HL-60 (cell line): ENCODE data around the gene TMEFF1.

ENCODE experiments used
- GABPA ChIP-seq: IDR thresholded peaks from 2 replicates; pipeline ENCODE4 v1.6.1; 2012; ENCODE audit warnings: low read depth
- TF ChIP-seq, protein P1 (sequence below): IDR thresholded peaks from one replicate; pipeline ENCODE4 v1.5.1; 2011; ENCODE audit warnings: low read length, control low read depth, inconsistent platforms; ENCODE audit not compliant: insufficient read depth

DNA sequence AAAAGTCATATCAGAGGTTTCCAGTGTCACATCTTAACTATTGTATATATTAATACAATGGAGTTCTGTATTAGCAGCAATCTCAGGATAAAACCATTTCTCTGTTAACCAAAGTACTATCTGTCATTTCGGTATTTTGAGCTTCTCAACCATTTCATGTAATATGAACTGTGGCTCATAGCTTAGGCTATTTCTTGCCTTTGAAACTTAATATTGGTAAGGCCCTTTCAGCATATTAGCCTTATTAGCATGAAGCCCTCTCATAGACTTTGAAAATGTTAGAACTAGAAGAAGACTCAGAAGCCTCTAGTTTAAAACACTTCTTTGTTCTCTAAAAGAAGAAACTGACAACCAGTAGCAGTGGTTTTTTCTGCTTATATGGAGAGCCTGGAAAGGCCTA lies 105.7 kb downstream of the TMEFF1 start:
- TF ChIP-seq, protein P1, sequence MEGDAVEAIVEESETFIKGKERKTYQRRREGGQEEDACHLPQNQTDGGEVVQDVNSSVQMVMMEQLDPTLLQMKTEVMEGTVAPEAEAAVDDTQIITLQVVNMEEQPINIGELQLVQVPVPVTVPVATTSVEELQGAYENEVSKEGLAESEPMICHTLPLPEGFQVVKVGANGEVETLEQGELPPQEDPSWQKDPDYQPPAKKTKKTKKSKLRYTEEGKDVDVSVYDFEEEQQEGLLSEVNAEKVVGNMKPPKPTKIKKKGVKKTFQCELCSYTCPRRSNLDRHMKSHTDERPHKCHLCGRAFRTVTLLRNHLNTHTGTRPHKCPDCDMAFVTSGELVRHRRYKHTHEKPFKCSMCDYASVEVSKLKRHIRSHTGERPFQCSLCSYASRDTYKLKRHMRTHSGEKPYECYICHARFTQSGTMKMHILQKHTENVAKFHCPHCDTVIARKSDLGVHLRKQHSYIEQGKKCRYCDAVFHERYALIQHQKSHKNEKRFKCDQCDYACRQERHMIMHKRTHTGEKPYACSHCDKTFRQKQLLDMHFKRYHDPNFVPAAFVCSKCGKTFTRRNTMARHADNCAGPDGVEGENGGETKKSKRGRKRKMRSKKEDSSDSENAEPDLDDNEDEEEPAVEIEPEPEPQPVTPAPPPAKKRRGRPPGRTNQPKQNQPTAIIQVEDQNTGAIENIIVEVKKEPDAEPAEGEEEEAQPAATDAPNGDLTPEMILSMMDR = no peak
- no peak for TF ChIP-seq GABPA
